HepG2 (cell line): ENCODE measurements around the gene CD68. TPM values are rescaled to one million over a fixed set of nuclear protein-coding genes. Genes with fewer than 3 reads are reported as not detected.

ENCODE experiments used
- BCL6 ChIP-seq: IDR thresholded peaks from 2 replicates; pipeline ENCODE4 v1.6.1; 2016; ENCODE audit warnings: missing genetic modification reagents, missing compliant biosample characterization
- CEBPB ChIP-seq: IDR thresholded peaks from 2 replicates; pipeline ENCODE4 v1.6.1; 2011; ENCODE audit warnings: low read depth, low read length, improper control_type of control experiment, borderline replicate concordance
- ESRRA ChIP-seq: sonication (generic); formaldehyde crosslinking; IDR thresholded peaks from 2 replicates; pipeline ENCODE4 v1.5.1; 2020; ENCODE audit warnings: mild to moderate bottlenecking, low read depth, missing genetic modification reagents
- FLYWCH1 ChIP-seq: sonication (generic); formaldehyde crosslinking; IDR thresholded peaks from 2 replicates; pipeline ENCODE4 v1.8.1; 2023; ENCODE audit warnings: mild to moderate bottlenecking, missing genetic modification reagents
- GLI4 ChIP-seq: sonication (generic); formaldehyde crosslinking; IDR thresholded peaks from 2 replicates; pipeline ENCODE4 v1.5.1; 2020; ENCODE audit warnings: missing genetic modification reagents, mild to moderate bottlenecking, moderate library complexity, borderline replicate concordance
- GTF3A ChIP-seq: sonication (generic); formaldehyde crosslinking; conservative IDR thresholded peaks from 2 replicates; pipeline ENCODE4 v1.4.0; 2020; ENCODE audit warnings: mild to moderate bottlenecking, missing genetic modification reagents
- NR1H2 ChIP-seq: sonication (generic); formaldehyde crosslinking; IDR thresholded peaks from 2 replicates; pipeline ENCODE4 v1.8.1; 2022; ENCODE audit warnings: low read depth, missing genetic modification reagents, borderline replicate concordance
- PHB2 ChIP-seq: fragments of 450-650 bp; IDR thresholded peaks from 2 replicates; pipeline ENCODE4 v1.6.1; 2018; ENCODE audit not compliant: partially characterized antibody
- ZBTB7B ChIP-seq: sonication (generic); formaldehyde crosslinking; IDR thresholded peaks from 2 replicates; pipeline ENCODE4 v1.4.0; 2020; ENCODE audit warnings: missing genetic modification reagents
- ZNF563 ChIP-seq: sonication (generic); formaldehyde crosslinking; IDR thresholded peaks from 2 replicates; pipeline ENCODE4 v1.8.0; 2022; ENCODE audit warnings: mild to moderate bottlenecking, moderate library complexity, missing genetic modification reagents
- ZNF629 ChIP-seq: sonication (generic); formaldehyde crosslinking; conservative IDR thresholded peaks from 2 replicates; pipeline ENCODE4 v1.5.0; 2020; ENCODE audit warnings: missing genetic modification reagents
- ZNF761 ChIP-seq: sonication (generic); formaldehyde crosslinking; conservative IDR thresholded peaks from 2 replicates; pipeline ENCODE4 v1.4.0; 2020; ENCODE audit warnings: mild to moderate bottlenecking, missing genetic modification reagents
- polyA plus RNA-seq, 8 experiments: library from polyadenylated mRNA; depleted of rRNA in 3 of 8; stranded (reverse) in 7 of 8; unstranded in 1 of 8; fragments of >200 nt; fragmentation: Illumina TruSeq in 4 of 8; extraction: Trizol in 4 of 8; gene quantifications; 2 replicates each; pipeline versions ENCODE4 v1.2.1 to v1.2.3, GENCODE V29; 2011 to 2016; ENCODE audit warnings: low read depth in 4 of 8, missing spikeins in 1 of 8, mixed read lengths in 1 of 8; ENCODE audit not compliant: insufficient read depth in 1 of 8
- total RNA-seq, 5 experiments: library from RNA; depleted of rRNA; stranded (reverse); fragments of >200 nt; fragmentation: Illumina TruSeq; extraction: Trizol; gene quantifications; 2 replicates each; pipeline ENCODE4 v1.2.3, GENCODE V29; 2016; ENCODE audit warnings: low read depth in 1 of 5
- TF ChIP-seq, protein P1 (sequence below): sonication (generic); formaldehyde crosslinking; IDR thresholded peaks from 2 replicates; pipeline ENCODE4 v1.9.0; 2021; ENCODE audit warnings: missing genetic modification reagents, borderline replicate concordance
- TF ChIP-seq, protein P2 (sequence below): sonication (generic); formaldehyde crosslinking; IDR thresholded peaks from 2 replicates; pipeline ENCODE4 v1.5.0; 2020; ENCODE audit warnings: mild to moderate bottlenecking, missing genetic modification reagents
- TF ChIP-seq, protein P3 (sequence below): sonication (generic); formaldehyde crosslinking; conservative IDR thresholded peaks from 2 replicates; pipeline ENCODE4 v1.4.0; 2020; ENCODE audit warnings: missing genetic modification reagents
- TF ChIP-seq, protein P4 (sequence below): IDR thresholded peaks from 2 replicates; pipeline ENCODE4 v1.6.1; 2018; ENCODE audit warnings: missing genetic modification reagents
- TF ChIP-seq, protein P5 (sequence below): sonication (generic); formaldehyde crosslinking; IDR thresholded peaks from 2 replicates; pipeline ENCODE4 v1.4.0; 2020; ENCODE audit warnings: missing genetic modification reagents, borderline replicate concordance

The CD68 gene
- total and polyA plus RNA-seq, 2 of the 13 experiments (the other 11 are each of a cell fraction or from before 2014, with no cell fraction given): 10.3 to 104 TPM

DNA sequence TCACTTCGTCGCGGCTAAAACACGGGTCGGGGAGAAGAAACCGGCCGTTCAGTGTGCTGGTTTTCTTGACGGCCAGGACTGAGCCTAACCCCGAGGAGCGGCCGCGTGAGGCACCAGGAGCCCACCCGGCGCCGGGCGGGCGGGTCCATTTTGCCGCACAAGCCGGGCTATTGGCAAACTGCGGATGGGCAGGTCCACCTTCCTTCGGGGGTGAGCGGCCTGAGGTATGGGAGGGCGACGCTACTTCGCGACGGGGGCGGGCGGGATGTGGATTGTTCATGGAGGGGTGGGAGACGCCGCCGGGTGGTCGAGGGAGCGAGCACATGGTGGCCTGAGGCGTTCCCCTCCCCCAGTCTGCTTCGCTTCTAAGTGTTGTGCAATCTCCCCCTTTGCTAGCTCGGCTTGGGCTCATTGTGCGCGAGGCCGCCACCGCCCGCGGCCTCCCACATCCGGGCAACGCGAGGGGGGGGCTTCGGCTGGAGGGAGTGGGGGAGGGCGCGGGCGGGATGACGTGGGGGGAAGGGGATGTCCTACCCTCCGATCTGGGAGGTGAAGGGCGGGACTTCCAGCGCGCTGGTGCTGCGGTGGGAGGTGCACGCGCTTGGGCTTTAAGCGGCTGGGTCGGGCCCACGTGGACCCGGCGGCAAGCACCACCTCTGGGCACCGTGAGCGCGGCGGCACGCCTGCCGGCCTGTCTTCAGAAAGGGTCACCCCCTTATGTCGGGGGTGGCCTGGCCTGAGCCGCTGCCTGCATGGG lies 5.9 kb upstream of the CD68 start (continued):
- TF ChIP-seq, protein P1, sequence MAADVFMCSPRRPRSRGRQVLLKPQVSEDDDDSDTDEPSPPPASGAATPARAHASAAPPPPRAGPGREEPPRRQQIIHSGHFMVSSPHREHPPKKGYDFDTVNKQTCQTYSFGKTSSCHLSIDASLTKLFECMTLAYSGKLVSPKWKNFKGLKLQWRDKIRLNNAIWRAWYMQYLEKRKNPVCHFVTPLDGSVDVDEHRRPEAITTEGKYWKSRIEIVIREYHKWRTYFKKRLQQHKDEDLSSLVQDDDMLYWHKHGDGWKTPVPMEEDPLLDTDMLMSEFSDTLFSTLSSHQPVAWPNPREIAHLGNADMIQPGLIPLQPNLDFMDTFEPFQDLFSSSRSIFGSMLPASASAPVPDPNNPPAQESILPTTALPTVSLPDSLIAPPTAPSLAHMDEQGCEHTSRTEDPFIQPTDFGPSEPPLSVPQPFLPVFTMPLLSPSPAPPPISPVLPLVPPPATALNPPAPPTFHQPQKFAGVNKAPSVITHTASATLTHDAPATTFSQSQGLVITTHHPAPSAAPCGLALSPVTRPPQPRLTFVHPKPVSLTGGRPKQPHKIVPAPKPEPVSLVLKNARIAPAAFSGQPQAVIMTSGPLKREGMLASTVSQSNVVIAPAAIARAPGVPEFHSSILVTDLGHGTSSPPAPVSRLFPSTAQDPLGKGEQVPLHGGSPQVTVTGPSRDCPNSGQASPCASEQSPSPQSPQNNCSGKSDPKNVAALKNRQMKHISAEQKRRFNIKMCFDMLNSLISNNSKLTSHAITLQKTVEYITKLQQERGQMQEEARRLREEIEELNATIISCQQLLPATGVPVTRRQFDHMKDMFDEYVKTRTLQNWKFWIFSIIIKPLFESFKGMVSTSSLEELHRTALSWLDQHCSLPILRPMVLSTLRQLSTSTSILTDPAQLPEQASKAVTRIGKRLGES (CRISPR knock-in tag): no peak
- TF ChIP-seq BCL6 (peak; percentile 60), PHB2 (no peak), ZNF563 (peak; percentile 69; the same call in 1 of the 2 replicates), GLI4 (CRISPR knock-in tag) (no peak), ZNF629 (no peak), NR1H2 (CRISPR knock-in tag) (no peak), GTF3A (CRISPR knock-in tag) (no peak), ZBTB7B (CRISPR knock-in tag) (peak; percentile 71), CEBPB (peak; percentile 99), ESRRA (CRISPR knock-in tag) (no peak), ZNF761 (CRISPR knock-in tag) (no peak), FLYWCH1 (no peak)
- TF ChIP-seq, protein P2, sequence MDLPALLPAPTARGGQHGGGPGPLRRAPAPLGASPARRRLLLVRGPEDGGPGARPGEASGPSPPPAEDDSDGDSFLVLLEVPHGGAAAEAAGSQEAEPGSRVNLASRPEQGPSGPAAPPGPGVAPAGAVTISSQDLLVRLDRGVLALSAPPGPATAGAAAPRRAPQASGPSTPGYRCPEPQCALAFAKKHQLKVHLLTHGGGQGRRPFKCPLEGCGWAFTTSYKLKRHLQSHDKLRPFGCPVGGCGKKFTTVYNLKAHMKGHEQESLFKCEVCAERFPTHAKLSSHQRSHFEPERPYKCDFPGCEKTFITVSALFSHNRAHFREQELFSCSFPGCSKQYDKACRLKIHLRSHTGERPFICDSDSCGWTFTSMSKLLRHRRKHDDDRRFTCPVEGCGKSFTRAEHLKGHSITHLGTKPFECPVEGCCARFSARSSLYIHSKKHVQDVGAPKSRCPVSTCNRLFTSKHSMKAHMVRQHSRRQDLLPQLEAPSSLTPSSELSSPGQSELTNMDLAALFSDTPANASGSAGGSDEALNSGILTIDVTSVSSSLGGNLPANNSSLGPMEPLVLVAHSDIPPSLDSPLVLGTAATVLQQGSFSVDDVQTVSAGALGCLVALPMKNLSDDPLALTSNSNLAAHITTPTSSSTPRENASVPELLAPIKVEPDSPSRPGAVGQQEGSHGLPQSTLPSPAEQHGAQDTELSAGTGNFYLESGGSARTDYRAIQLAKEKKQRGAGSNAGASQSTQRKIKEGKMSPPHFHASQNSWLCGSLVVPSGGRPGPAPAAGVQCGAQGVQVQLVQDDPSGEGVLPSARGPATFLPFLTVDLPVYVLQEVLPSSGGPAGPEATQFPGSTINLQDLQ (CRISPR knock-in tag): no peak
- TF ChIP-seq, protein P3, sequence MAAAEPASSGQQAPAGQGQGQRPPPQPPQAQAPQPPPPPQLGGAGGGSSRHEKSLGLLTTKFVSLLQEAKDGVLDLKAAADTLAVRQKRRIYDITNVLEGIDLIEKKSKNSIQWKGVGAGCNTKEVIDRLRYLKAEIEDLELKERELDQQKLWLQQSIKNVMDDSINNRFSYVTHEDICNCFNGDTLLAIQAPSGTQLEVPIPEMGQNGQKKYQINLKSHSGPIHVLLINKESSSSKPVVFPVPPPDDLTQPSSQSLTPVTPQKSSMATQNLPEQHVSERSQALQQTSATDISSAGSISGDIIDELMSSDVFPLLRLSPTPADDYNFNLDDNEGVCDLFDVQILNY (CRISPR knock-in tag): 0 out of 2 replicates have a peak, but pooled peaks have one; percentile 30
- TF ChIP-seq, protein P4, sequence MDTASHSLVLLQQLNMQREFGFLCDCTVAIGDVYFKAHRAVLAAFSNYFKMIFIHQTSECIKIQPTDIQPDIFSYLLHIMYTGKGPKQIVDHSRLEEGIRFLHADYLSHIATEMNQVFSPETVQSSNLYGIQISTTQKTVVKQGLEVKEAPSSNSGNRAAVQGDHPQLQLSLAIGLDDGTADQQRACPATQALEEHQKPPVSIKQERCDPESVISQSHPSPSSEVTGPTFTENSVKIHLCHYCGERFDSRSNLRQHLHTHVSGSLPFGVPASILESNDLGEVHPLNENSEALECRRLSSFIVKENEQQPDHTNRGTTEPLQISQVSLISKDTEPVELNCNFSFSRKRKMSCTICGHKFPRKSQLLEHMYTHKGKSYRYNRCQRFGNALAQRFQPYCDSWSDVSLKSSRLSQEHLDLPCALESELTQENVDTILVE (CRISPR knock-in tag): peak; percentile 86
- TF ChIP-seq, protein P5, sequence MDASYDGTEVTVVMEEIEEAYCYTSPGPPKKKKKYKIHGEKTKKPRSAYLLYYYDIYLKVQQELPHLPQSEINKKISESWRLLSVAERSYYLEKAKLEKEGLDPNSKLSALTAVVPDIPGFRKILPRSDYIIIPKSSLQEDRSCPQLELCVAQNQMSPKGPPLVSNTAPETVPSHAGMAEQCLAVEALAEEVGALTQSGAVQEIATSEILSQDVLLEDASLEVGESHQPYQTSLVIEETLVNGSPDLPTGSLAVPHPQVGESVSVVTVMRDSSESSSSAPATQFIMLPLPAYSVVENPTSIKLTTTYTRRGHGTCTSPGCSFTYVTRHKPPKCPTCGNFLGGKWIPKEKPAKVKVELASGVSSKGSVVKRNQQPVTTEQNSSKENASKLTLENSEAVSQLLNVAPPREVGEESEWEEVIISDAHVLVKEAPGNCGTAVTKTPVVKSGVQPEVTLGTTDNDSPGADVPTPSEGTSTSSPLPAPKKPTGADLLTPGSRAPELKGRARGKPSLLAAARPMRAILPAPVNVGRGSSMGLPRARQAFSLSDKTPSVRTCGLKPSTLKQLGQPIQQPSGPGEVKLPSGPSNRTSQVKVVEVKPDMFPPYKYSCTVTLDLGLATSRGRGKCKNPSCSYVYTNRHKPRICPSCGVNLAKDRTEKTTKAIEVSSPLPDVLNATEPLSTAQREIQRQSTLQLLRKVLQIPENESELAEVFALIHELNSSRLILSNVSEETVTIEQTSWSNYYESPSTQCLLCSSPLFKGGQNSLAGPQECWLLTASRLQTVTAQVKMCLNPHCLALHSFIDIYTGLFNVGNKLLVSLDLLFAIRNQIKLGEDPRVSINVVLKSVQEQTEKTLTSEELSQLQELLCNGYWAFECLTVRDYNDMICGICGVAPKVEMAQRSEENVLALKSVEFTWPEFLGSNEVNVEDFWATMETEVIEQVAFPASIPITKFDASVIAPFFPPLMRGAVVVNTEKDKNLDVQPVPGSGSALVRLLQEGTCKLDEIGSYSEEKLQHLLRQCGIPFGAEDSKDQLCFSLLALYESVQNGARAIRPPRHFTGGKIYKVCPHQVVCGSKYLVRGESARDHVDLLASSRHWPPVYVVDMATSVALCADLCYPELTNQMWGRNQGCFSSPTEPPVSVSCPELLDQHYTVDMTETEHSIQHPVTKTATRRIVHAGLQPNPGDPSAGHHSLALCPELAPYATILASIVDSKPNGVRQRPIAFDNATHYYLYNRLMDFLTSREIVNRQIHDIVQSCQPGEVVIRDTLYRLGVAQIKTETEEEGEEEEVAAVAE (CRISPR knock-in tag): no peak
